Measurements from ENCODE around the gene PRPF8. TPM values are rescaled to one million over a fixed set of nuclear protein-coding genes. Genes with fewer than 3 reads are reported as not detected.

The PRPF8 gene
- total and polyA plus RNA-seq, 2 of the 13 experiments (the other 11 are each of a cell fraction or from before 2014, with no cell fraction given) = 112 to 179 TPM

- TF ChIP-seq SMAD9 (CRISPR knock-in tag; IDR thresholded peaks at IDR 0.05) (no peak), ZNF841 (CRISPR knock-in tag; IDR thresholded peaks at IDR 0.05; ENCODE audit: borderline replicate concordance) (no peak), ZNF781 (CRISPR knock-in tag; IDR thresholded peaks at IDR 0.05; ENCODE audit: borderline replicate concordance, not compliant biosample characterization) (no peak), TBP (CRISPR knock-in tag; IDR thresholded peaks at IDR 0.05) (no peak), ZC3H4 (CRISPR knock-in tag; IDR thresholded peaks at IDR 0.05; ENCODE audit: borderline replicate concordance) (no peak; the same call in 1 of the 2 replicates), U2AF1 (optimal IDR thresholded peaks at IDR 0.05; ENCODE audit: low read depth, low read length) (peak; percentile 3), SCMH1 (CRISPR knock-in tag; IDR thresholded peaks at IDR 0.05; ENCODE audit: borderline replicate concordance) (no peak), THAP9 (CRISPR knock-in tag; IDR thresholded peaks at IDR 0.05; ENCODE audit: borderline replicate concordance) (peak; percentile 53; the same call in 1 of the 2 replicates), MLX (CRISPR knock-in tag; IDR thresholded peaks at IDR 0.05) (no peak; the same call in 1 of the 2 replicates), ZNF644 (CRISPR knock-in tag; IDR thresholded peaks at IDR 0.05; ENCODE audit: low read depth) (no peak), SP5 (CRISPR knock-in tag; IDR thresholded peaks at IDR 0.05; ENCODE audit: borderline replicate concordance, low read depth) (peak; percentile 43; the same call in 1 of the 2 replicates), ARNT2 (CRISPR knock-in tag; IDR thresholded peaks at IDR 0.05; ENCODE audit: low read depth) (peak; percentile 70), TCF12 (IDR thresholded peaks at IDR 0.05) (no peak), TCF12 (CRISPR knock-in tag; IDR thresholded peaks at IDR 0.05) (0 out of 2 replicates have a peak, but pooled peaks have one; percentile 2)
- TF ChIP-seq, protein P1, sequence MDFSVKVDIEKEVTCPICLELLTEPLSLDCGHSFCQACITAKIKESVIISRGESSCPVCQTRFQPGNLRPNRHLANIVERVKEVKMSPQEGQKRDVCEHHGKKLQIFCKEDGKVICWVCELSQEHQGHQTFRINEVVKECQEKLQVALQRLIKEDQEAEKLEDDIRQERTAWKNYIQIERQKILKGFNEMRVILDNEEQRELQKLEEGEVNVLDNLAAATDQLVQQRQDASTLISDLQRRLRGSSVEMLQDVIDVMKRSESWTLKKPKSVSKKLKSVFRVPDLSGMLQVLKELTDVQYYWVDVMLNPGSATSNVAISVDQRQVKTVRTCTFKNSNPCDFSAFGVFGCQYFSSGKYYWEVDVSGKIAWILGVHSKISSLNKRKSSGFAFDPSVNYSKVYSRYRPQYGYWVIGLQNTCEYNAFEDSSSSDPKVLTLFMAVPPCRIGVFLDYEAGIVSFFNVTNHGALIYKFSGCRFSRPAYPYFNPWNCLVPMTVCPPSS (IDR thresholded peaks at IDR 0.05) = no peak
- TF ChIP-seq, protein P2, sequence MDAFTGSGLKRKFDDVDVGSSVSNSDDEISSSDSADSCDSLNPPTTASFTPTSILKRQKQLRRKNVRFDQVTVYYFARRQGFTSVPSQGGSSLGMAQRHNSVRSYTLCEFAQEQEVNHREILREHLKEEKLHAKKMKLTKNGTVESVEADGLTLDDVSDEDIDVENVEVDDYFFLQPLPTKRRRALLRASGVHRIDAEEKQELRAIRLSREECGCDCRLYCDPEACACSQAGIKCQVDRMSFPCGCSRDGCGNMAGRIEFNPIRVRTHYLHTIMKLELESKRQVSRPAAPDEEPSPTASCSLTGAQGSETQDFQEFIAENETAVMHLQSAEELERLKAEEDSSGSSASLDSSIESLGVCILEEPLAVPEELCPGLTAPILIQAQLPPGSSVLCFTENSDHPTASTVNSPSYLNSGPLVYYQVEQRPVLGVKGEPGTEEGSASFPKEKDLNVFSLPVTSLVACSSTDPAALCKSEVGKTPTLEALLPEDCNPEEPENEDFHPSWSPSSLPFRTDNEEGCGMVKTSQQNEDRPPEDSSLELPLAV (CRISPR knock-in tag; conservative IDR thresholded peaks at IDR 0.05; ENCODE audit: low read depth) = no peak
These were observed 31.6 kb upstream of the PRPF8 start (continued) for GRCh38 chr17:1716076-1716911.
